ENCODE data around the gene LYZL2.

- TF ChIP-seq CTCF (IDR thresholded peaks at IDR 0.05), result no peak
- no peak for TF ChIP-seq POLR2A (IDR thresholded peaks at IDR 0.05)
These were observed 66.8 kb downstream of the LYZL2 start for GRCh38 chr10:30562787-30563186.

Measured in esophagus squamous epithelium (tissue), 4 donors.